DMS79 treated with DMSO at 0.1 percent for 48 hours (cell line): ENCODE data around the gene ATP11C.

Experiments used
- DNase-seq: peaks from one replicate; lab custom pipeline; 2025; lab: John Stamatoyannopoulos, UW

ATP11C gene

DNA sequence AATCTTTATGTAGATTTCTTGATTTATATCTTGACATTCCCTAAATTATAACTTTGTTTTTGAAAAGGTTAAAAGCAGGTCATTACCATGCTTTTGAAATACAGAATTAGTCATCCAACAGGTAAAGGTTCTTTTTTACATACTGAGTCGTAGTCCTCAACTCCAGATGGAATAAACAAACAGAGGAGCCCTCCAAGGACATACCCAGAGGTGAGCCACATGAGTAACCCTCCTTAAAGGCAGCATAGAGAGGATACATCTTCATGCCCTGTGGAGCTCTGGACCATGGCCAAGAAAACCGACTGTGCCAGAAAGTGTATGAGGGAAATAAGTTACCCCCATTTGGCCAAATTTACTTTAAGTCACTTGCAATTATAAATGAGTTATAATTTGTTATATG, 129.6 kb downstream of the ATP11C start:
- DNase-seq, result no peak

DNA sequence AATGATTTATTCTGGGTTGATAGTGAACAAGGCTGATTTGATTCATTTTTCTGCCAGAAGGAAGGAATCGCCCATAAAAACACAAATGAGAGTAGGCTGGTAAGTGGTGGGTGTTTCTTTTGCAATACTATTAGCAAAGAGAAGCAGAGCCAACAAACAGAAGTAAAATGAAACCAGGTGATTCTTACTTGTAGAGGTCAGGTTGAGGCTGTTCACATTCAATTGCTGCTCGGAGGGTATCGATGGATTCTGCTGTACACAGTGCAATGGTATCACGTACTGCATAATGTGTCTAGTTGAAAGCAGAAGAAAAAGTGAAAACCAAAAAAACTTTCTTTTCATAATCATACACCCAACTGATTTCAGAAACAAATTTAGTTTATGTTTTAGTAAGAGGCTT, 130.8 kb downstream of the ATP11C start:
- DNase-seq, result no peak

DNA sequence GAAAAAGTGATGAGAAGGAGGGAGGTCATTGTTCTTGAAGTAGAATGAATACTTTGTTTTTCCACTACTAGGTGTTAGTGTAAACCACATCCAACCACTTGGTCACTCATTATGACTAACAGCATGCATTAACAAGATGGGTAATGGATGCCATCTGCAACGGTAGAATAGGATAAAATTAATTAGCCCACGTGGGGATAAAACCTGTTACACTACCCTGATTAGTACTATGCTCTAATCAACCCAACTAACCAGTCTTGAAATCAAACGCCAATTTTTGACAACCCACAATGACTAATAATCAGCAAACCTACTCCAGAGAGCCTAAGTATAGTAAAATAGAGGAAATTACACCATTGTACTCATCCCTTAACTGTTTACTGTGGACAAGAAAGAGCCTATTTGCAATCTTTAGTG, 131.4 kb downstream of the ATP11C start:
- DNase-seq, result no peak

DNA sequence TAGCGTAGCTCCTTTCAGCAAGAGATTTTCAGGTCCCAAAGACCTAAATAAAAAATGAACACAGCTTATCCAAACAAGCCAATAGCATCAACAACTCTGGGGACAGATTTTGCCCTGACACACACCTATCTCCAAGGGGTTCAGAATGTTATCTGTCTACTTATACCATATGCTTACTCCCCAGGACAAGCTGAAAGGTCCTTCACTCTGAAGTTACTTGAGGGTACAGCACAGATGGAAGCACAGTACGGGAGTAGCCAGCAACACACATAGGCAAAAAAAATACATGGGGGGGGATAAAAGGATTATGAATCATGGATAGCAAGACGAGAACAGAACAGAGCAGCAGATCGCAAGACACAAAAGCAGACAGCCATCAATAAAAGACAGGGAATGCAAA, 134.2 kb downstream of the ATP11C start:
- no peak for DNase-seq

DNA sequence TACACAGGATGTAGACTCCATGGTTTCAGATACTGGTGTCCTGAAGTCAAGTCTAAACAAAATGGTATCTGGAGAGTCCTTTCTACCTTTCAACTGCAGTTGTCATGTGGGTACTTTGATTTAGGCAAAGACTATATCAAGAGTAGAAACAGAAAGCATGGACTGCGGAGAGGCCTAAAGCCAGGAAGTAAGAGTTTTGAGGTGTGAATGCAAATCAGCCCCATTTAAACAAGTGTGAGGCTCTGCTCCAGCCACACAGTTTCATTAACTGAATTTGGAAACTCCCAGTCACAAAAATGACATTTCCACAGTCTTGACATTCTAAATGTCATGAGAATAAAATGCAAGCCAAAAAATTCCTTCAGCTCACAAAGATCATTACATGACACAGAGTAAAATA, 137.7 kb downstream of the ATP11C start:
- DNase-seq, result no peak

DNA sequence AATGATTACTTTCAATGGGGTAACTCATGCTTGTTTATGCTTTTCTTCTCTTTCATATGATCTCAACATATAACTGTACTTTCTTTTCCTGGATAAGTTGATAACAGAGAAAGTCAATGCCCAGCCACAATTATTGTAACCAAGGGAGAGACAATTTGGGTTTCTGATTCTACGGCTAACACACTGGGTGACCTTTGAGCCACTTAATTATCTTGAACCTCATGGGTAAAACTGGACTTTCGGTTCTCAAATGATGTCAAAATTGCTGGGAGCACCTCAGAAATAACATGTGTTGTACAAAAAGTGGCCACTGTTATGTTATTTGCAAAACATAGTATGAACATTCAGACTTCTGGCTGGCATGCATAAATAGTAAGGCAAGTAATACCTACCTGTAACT, 145.3 kb downstream of the ATP11C start:
- no peak for DNase-seq

DNA sequence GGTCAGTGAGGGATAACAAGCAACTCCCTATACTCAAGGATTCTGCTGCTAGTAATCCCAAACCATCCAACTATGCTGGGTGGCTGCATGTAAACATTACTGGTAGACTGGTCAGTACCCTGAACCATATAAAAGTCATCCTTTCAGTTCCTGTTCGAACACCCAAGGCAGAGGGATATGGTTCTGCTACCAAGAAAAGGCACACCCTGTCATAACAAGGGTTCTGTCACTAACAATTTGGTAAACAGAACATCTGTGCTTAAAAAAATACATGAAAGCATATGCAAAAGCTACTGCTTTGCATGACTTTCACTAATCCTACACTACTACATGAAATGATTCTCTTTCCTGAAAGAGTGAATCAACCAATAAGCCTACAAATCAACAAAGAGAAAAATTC, 148.0 kb downstream of the ATP11C start:
- no peak for DNase-seq

DNA sequence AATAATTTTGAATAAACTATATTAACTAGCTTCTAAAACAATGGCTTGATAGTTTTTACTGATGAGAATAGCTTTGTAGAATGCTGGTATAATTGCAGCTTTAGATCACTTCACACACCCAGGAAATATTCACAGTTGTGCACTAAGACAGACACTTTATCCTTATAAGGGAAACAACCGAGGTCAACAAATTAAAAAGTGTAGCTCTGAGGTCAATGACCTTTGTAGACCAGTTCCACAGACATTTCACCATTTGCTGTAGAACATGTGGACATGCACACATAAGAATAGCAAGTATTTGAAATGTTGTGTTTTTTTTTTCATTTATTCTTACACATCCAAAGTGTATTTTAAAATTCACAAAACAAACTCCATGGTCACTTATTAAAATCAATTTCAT, 148.9 kb downstream of the ATP11C start:
- no peak for DNase-seq

DNA sequence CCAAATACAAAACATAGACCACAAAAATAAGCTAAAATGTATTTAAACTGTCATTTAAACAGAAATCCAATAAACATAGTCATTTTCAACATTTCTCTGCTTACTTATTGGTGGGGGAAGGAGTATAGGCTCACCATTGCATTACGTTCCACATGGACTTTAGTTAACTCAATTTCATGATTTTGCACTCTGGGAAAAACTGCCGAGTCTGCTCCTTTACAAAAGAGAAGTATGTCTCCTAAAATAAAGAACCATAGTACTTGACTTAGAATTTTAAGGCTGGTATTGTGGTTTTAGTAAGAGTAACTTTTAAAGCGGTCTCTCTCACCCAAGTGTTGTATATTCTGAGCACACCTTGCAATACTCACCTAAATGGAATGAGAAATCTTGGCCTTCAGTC, 149.8 kb downstream of the ATP11C start:
- no peak for DNase-seq

DNA sequence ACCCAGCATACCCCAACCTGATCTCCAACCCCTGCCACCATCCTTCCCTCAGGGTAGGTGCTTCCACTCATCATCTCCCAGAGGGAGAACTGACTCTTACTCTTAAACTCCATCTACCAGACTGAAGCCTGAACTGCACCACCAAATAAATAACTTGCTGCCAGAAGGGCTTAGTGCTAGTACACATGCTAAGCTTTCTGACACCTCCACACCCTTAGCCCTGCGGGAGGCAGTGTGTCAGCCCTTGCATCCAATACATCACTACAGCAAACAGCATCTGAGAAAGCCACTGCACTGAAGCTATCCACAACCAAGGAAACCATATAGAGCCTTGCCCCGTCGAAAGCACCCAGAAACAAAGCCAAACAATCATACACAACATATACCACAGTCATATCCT, 156.3 kb downstream of the ATP11C start:
- DNase-seq, result no peak

DNA sequence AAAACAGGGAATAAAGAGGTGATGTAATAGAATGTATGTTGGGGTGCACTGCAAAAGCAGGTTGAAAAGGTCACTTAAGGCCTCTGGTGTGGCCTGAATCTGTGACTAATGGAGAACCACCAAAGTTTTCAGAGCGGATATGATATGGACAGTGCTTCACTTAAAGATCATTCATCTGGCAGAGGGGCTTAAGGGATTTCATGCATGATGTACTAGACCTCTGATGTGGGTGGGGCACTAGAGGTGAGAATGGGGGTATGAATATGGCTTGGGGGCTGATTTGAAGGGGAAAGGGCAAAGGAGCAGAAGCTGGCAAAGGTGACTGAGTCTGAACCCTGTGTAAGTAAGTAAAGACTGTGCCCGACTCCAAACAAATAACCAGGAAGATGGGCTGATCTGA, 162.5 kb downstream of the ATP11C start:
- DNase-seq, result no peak

DNA sequence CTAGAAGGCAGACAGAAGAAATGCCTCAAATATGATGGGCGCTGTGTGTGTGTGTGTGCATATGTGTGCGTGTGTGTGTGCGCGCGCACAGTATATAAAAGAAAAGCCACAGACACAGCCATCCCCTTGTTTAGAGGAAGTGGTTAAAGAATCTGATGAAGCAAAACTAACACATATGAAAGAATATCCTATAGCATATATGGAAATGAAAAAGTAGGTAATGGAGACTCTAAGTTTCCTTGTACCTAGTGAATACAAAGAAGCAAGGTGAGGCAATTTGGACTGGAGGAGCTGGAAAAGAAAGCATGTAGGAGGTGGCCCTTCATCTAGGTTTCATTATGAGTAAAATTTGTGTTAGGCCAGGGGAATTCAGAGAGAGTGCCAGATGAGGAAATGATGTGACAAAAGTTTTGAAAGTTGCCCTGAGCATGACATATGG, 166.3 kb downstream of the ATP11C start:
- no peak for DNase-seq

DNA sequence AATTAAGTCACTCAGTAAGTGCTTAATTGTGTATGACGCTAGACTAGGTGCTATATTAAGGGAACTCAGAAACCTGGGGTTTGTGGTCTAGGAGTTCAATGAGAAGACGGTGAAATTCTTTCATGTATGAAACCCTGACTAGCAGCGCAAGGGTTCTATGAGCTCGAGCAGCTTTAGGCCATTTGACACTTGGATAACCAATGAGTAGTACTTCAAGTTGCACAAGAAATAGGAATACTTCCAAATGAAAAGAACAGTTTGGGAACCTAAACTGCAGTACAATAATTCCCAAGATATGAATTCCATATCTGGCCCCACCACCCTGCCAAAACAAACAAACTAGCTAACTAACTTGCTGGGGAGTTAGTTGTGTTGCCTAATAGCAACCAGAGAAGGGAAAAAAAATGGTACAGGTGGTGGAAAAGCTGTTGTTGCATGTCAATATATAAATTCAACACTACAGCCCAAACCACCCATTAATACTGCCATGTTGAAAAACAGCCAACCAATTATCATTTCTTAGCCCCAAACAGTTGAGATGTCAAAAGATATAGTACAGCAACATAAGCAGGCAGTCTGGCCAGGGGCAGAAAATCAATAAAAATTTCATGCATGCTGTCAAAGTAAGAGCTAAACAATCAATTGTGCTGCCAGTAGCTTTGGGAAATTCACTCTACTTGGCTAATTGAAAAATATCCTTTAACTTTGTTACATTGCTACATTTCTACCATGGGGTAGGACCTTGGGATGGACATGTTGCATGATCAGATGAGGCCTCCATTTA, 170.3 kb downstream of the ATP11C start:
- no peak for DNase-seq

DNA sequence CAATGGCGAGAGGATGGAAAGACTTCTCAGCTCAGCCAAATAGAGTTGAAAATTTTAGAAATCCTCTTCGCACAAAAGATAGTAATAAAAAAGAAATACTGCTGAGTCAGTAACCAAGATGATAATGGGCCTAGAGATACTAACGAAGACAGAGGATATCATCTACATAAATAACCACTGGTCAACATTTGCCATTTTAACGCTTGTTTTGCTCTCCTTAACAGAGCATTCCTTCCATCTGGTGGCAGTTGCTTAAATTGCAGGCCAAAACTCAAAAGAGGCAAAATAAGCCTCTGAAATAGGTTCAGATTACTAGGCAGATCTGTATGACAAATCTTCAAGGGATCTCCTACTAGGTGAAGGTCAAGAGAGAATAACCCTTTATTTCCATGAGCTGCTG, 173.2 kb downstream of the ATP11C start:
- no peak for DNase-seq

DNA sequence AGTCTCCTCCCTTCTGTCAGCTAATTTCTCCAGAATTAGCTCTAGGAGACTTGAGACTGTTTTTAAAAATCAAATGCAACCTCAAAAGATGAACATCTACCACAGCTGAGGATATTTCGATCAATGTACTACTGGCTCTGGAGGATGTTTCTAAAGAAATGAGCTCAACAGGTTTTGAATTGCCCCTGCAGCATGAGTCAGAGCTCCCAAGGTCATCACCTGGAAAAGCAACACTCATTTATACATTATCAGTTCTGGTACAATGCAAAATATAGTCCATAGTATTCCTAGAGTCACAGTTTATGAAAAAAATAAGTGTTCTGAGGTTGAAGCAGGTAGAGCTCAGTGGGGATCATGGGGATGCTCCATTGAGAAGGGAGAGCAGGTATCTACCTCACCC, 174.0 kb downstream of the ATP11C start:
- DNase-seq, result no peak

DNA sequence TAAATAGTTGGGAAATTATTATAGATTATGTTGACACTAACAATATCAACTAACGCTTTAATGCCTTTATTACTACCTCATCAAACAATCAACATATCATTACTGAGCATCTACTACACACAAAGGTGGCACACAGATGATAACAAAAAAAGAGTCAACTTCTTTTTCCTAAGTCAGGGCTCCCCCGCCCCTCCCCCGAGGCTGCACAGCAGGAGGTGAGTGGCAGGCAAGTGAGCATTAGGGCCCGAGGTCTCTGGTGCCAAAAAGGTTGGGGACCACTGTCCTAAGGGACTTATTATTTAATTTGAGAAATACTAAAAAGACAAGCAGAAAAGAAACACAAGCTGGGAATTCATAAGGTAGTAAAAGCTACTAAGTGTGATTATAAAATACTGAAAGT, 174.6 kb downstream of the ATP11C start:
- no peak for DNase-seq

DNA sequence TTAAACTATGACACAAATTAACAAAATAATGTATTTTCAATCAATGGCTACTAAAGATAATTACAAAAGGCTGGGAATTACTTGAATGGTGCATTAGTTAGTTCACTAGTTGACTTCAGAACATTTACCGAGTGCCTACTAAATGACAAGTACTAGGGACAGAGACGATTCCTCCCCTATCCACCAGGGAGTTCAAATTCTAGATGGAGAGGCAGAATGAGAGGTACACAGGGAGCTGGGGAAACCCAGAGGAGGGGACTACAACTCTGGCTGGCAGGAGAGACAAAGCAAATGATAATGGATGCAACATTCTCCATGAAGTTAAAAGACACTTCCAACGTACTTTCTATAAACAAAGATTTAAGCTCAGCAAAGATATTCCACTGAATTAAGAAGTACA, 181.8 kb downstream of the ATP11C start:
- DNase-seq, result no peak

DNA sequence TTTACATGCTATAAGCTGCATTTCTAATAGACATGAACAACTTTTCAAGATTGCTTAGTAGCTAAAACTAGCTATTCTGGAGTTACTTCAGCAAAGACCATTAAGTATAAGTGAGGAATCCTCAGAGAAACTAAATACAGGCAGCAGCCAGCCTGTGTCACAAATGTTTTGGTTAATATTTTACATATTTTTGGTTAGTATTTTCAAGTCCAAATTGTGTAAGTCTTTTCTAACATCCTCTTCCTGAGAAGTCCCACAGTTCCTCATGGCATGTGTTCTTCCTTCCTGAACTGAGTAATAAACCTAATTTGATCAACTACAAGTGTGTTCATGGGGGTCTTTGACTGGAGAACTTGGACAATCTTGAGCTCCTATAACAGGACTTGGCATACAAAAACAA, 182.5 kb downstream of the ATP11C start:
- no peak for DNase-seq

DNA sequence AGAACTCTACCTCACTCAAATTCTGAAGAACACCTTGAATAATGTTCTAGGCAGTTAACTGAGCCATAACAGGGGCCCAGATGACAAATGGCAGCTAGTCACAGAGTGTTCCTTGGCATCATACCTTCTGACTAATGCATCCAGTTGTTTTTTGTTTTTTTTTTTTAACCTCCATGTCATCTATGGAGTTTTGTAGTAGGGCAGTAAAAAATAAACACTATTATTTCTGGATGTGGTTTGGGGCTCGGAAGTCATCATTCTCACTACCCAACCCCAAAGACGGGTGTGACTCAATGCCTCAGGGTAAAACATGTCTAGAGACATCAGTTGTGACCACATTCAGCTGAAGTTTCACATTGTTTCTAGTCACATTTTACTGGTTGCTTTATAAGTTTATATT, 193.7 kb downstream of the ATP11C start:
- DNase-seq, result no peak

DNA sequence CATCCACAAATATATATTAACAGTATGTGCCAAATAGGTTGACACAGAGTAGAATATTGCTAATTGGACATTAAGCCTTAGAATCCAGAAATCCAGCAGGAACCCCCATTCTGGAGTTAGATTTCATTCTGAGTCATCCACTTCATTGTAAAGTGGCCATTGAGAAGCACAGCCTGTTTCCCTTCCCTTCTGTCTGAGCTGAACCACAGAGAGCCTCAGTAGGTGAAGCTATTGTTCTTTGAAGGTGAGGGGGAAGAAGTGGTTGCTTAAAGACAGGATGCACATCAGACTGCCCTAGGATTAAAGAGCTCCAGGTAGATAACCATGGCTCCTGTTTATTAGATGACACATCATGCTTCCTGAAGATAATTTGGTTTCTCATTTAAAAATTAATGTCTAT, 194.3 kb downstream of the ATP11C start:
- DNase-seq, result peak; percentile 70

DNA sequence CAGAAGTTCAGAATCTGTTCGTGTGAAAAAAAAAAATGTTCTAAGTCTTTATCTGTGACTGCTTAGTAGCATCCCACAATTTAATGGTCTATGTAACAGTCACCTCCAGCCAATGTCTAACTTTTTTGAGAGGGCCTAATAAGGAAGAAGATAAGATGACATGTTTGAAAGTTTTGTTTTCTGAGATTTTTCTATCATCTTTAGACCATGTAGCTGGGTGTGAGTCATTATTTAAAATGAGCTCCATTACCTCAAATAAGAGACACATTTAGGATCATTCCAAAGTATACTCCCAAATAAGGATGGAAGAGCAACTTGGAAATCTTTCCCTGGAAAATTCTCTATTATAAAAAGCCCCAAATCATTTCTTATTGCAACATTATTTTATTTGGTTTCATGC, 196.7 kb downstream of the ATP11C start:
- DNase-seq, result no peak

DNA sequence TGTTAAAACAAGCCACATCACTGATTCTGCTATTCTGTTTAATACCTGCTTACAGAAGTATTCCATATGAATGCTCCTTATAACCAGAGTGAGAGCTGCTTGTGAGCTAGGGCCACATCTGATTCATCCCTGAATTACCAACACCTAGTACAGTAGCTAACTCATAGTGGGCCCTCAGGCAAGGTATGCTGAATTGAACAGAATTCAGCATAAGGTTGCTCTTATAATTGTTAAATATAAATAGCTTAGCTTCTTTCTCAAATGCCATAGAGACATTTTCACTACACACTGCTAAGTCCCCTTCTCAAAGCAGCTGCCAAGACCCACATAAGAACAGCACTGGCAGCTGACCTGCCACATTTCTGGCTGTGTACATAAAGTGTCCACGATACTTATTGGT, 197.9 kb downstream of the ATP11C start:
- no peak for DNase-seq

DNA sequence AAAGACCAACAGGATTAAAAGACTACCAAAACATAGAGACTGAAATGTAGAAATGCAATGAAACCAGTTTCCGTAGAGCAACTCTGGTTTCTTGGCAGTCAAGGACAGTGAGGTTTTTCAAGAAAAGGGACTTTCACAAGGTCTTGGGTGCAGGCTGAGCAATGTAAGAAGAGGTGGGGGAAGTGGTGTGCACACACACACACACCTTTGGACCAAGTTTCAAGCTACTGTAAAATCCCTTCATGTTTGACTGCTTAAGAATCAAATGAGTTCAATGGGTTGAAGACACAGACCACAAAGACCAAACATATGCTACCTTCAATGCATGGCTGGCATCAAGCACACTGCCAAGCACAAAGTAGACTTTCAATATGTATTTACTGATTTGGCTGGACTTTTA, 207.1 kb downstream of the ATP11C start:
- DNase-seq, result no peak

DNA sequence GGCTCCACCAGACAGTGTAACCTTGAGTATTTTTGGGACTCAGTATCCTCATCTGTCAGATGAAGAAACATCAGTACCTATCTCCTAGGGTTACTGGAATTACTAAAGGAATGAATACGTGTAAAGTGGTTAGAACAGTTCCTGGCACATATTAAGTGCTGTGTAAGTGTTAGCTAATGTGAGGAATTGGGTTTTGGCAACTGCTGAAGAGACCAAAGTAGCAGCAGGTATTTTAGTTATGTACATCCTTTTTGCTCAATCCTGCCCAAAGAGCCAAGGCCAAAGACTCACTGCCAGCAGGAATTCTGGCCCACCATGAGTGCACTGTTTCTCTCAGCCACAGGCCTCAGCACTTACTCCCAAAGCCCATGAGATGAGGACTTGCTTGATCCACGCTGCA, 208.2 kb downstream of the ATP11C start:
- DNase-seq, result no peak

DNA sequence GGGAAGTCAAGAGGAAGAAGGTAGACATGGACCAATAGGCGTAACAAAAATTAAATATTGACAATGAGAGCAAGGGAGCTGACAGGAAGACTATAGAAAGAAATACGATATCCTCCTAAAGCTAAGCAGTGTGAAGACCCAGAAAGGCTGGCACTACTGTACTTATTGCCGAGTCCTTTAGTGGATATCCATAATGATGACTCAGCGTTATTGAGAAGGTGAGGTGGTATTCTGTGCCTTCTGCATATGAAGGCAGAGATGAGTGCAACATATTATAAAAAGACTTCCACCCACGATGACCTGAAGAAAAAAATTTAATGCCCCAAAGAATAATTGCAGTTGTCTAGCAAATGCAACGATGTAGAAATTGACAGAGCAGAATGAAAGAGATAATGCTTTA, 211.9 kb downstream of the ATP11C start:
- no peak for DNase-seq
